ENCODE data around the gene KRT84. TPM values are rescaled to one million over a fixed set of nuclear protein-coding genes. Genes with fewer than 3 reads are reported as not detected.

KRT84 gene, protein sequence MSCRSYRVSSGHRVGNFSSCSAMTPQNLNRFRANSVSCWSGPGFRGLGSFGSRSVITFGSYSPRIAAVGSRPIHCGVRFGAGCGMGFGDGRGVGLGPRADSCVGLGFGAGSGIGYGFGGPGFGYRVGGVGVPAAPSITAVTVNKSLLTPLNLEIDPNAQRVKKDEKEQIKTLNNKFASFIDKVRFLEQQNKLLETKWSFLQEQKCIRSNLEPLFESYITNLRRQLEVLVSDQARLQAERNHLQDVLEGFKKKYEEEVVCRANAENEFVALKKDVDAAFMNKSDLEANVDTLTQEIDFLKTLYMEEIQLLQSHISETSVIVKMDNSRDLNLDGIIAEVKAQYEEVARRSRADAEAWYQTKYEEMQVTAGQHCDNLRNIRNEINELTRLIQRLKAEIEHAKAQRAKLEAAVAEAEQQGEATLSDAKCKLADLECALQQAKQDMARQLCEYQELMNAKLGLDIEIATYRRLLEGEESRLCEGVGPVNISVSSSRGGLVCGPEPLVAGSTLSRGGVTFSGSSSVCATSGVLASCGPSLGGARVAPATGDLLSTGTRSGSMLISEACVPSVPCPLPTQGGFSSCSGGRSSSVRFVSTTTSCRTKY
- not detected for total RNA-seq

DNA sequence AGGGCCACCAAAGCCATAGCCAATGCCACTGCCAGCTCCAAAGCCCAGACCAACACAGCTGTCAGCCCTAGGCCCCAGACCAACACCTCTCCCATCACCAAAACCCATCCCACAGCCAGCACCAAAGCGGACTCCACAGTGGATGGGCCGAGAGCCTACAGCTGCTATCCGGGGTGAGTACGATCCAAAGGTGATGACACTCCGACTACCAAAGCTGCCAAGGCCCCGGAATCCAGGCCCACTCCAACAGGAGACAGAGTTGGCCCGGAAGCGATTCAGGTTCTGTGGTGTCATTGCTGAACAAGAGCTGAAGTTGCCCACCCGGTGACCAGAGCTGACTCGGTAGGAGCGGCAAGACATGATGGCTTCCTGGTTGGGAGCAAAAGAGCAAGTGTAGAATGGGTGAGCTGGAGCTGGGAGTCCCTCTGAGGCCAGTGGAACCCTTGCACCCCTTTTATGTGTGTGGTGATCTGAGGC lies at the start of gene KRT84:
Gene KRT84, minus strand, starts transcription at position 427 of the 477 bp plus-strand sequence. Its CDS starts 67 bp downstream, at position 360.
- Histone ChIP-seq H3K27me3 (no peaks in the 10 kb centered on the region), H3K27ac (no peak within 1 kb of the TSS), H3K36me3 (no peaks in the 10 kb centered on the region), H3K4me1 (no peaks in the 10 kb centered on the region), H3K4me3 (no peak within 1 kb of the TSS), H3K9me3 (no peaks in the 10 kb centered on the region)
- TF ChIP-seq, protein P1, sequence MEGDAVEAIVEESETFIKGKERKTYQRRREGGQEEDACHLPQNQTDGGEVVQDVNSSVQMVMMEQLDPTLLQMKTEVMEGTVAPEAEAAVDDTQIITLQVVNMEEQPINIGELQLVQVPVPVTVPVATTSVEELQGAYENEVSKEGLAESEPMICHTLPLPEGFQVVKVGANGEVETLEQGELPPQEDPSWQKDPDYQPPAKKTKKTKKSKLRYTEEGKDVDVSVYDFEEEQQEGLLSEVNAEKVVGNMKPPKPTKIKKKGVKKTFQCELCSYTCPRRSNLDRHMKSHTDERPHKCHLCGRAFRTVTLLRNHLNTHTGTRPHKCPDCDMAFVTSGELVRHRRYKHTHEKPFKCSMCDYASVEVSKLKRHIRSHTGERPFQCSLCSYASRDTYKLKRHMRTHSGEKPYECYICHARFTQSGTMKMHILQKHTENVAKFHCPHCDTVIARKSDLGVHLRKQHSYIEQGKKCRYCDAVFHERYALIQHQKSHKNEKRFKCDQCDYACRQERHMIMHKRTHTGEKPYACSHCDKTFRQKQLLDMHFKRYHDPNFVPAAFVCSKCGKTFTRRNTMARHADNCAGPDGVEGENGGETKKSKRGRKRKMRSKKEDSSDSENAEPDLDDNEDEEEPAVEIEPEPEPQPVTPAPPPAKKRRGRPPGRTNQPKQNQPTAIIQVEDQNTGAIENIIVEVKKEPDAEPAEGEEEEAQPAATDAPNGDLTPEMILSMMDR (IDR thresholded peaks at IDR 0.05), result no peak
- no peak for TF ChIP-seq POLR2A (IDR thresholded peaks at IDR 0.05)
- DNase-seq, result peak in 1 of 3 donors; percentile 20

DNA sequence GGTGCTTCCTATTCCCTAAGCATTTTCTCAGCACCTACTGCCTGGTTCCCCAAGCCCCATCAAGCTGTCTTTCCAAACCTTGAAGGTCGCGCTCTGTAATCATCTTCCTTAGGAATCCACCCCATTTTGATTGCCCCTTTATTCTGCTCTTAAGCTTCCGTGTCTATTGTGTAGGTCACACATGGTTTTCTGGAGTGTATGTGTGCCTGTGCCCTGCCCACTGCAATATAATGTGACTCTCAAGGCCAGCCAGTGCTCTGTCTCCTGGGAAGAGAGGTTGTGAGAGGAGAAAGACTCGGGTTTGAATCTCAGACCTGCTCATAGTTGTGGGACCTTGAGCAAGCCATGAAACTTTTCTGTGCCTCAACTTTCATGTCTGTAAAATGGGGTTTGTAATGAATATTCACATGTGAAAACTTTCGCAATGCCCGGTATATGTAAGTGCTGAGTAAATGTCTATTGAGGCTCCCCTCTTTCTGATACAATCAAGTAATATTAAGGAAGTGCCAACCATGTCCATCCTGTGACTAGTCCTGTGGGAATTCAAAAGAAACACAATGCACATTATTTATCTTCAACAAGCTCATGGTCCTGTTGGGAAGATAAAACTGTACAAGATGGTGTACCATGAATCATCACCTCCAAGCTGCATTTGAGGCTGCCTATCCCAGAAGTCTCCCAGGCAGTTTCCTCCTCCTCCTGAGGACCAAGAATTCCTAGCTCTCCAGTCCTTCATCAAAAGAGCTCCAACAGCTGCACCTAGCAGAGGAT lies 49.5 kb upstream of the KRT84 start:
- H3K4me1 ChIP-seq, result peaks cover 0 to 9% (median 0%) of the 10 kb centered on the region in 4 donors
- no peaks in the 10 kb centered on the region for H3K27me3 ChIP-seq
- no peak overlapping the region for H3K4me3 ChIP-seq
- H3K9me3 ChIP-seq, result no peaks in the 10 kb centered on the region
- H3K27ac ChIP-seq, result no peak overlapping the region
- no peaks in the 10 kb centered on the region for H3K36me3 ChIP-seq
- no peak for DNase-seq
- no peak for TF ChIP-seq POLR2A (IDR thresholded peaks at IDR 0.05)
- TF ChIP-seq, protein P1 (IDR thresholded peaks at IDR 0.05), result no peak

DNA sequence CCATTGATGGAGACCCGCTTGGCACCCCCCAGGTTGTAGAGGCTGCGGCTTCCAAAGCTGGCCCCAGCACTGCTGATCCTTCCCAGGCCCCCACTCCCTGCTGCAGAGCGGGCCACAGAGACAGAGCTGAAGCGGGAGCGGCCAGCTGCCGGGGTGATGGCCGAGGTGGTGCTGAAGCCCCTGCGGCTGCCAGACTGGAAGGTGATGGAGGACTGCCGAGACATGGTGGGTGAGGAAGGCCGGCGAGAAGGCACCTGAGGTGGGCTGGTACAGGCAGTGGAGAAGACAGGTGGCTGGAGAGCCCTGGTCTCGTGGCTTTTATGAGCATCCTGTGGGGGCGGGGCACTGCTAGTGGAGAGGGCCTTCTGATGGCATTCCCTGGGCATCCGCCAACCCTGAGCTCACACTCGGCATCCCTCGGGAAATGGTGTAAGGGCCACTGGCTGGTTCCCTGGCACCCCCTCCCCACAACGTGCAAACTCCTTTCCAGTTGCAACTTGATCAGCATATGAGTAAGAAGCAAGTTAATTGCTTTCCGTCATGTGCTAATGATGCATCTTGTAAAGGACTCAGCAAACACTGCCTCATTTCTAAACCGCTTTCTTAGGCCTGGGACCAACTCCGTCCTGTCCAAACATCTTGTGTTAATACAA lies 48.8 kb upstream of the KRT84 start, which contains the start of gene KRT75:
Gene KRT75, minus strand, starts transcription at position 291 of the 653 bp plus-strand sequence. Its CDS starts 67 bp downstream, at position 224.
- H3K27me3 ChIP-seq, result no peaks in the 10 kb centered on the region
- H3K4me3 ChIP-seq, result no peak within 1 kb of the TSS
- TF ChIP-seq, protein P1 (IDR thresholded peaks at IDR 0.05), result no peak
- no peak for TF ChIP-seq POLR2A (IDR thresholded peaks at IDR 0.05)
- H3K9me3 ChIP-seq, result no peaks in the 10 kb centered on the region
- H3K27ac ChIP-seq, result no peak within 1 kb of the TSS
- peaks cover 0 to 9% (median 0%) of the 10 kb centered on the region in 4 donors for H3K4me1 ChIP-seq
- no peaks in the 10 kb centered on the region for H3K36me3 ChIP-seq
- no peak for DNase-seq

DNA sequence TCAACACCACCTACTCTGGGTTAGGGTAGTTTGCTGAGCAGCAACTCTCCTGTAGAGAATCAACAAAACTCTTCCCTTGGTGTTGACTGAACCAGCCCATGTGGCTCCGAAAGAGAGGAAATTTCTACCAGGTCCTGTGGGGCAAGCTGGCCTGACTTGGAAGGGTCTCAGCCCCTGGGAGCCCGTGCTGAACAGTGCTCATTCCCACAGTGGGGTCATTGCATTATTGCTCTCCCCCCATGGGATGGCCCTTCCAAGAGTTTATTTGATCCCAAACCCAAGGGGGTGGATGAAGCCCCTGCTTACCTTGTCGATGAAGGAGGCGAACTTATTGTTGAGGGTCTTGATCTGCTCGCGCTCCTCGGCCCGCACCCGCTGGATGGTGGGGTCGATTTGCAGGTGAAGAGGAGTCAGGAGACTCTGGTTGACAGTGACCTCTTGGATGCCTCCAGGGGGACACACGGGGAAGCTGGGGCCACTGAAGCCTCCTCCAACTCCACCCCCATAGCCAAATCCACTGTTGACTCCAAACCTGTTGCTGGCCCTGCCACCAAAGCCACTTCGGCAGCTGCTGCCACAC lies 48.1 kb upstream of the KRT84 start:
- DNase-seq, result no peak
- Histone ChIP-seq H3K4me3 (no peak overlapping the region), H3K9me3 (no peaks in the 10 kb centered on the region), H3K27me3 (no peaks in the 10 kb centered on the region), H3K27ac (no peak overlapping the region), H3K4me1 (peaks cover 0 to 9% (median 0%) of the 10 kb centered on the region in 4 donors), H3K36me3 (no peaks in the 10 kb centered on the region)
- TF ChIP-seq, protein P1 (IDR thresholded peaks at IDR 0.05), result no peak
